ENCODE results near the gene KCNQ1. TPM values are rescaled to one million over a fixed set of nuclear protein-coding genes. Genes with fewer than 3 reads are reported as not detected.

Gene KCNQ1, protein sequence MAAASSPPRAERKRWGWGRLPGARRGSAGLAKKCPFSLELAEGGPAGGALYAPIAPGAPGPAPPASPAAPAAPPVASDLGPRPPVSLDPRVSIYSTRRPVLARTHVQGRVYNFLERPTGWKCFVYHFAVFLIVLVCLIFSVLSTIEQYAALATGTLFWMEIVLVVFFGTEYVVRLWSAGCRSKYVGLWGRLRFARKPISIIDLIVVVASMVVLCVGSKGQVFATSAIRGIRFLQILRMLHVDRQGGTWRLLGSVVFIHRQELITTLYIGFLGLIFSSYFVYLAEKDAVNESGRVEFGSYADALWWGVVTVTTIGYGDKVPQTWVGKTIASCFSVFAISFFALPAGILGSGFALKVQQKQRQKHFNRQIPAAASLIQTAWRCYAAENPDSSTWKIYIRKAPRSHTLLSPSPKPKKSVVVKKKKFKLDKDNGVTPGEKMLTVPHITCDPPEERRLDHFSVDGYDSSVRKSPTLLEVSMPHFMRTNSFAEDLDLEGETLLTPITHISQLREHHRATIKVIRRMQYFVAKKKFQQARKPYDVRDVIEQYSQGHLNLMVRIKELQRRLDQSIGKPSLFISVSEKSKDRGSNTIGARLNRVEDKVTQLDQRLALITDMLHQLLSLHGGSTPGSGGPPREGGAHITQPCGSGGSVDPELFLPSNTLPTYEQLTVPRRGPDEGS
- polyA plus RNA-seq (2011; rRNA removed): not detected in 2 replicates
- not detected in 2 replicates for polyA minus RNA-seq (2011; rRNA and poly(A)+ RNA removed)

DNA sequence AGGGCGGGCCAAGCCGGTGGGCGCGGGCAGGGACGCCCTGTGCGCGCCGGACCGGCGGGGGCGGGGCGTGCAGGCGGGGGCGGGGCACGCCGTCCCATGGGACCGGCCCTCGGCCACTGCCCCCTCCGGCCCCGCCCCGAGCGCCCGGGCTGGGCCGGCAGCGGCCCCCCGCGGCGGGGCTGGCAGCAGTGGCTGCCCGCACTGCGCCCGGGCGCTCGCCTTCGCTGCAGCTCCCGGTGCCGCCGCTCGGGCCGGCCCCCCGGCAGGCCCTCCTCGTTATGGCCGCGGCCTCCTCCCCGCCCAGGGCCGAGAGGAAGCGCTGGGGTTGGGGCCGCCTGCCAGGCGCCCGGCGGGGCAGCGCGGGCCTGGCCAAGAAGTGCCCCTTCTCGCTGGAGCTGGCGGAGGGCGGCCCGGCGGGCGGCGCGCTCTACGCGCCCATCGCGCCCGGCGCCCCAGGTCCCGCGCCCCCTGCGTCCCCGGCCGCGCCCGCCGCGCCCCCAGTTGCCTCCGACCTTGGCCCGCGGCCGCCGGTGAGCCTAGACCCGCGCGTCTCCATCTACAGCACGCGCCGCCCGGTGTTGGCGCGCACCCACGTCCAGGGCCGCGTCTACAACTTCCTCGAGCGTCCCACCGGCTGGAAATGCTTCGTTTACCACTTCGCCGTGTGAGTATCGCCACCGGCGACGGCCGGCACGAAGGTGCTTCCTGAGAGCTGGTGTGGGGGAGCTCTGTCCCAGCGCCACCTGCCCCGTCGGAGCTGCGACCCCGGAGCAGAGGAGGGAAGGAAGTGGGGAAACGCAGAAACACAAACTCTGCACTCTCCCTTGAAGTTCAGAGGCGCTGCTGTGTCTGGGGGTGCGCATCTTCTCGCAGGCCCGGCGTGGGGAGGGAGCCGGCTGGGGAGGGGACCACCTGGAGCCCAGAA lies at the start of gene KCNQ1:
TSS of gene KCNQ1 (plus strand) at position 188 of the 925 bp plus-strand sequence. CDS start at position 279, 91 bp downstream.
- ChIA-PET POLR2A (no interaction called here), CTCF (no interaction called here)
- Histone ChIP-seq H3K27ac (ENCODE audit: low read depth, low read length) (no peak within 1 kb of the TSS), H3K9me3 (ENCODE audit: control insufficient read depth, insufficient read depth, low read length) (no peaks in the 10 kb centered on the region; the same call in 1 of the 2 replicates), H3K27me3 (ENCODE audit: control insufficient read depth, insufficient read depth, low read length) (peaks cover 38% of the 10 kb centered on the region), H3K4me3 (ENCODE audit: low read depth, low read length) (no peak within 1 kb of the TSS)
- TF ChIP-seq, protein P1, sequence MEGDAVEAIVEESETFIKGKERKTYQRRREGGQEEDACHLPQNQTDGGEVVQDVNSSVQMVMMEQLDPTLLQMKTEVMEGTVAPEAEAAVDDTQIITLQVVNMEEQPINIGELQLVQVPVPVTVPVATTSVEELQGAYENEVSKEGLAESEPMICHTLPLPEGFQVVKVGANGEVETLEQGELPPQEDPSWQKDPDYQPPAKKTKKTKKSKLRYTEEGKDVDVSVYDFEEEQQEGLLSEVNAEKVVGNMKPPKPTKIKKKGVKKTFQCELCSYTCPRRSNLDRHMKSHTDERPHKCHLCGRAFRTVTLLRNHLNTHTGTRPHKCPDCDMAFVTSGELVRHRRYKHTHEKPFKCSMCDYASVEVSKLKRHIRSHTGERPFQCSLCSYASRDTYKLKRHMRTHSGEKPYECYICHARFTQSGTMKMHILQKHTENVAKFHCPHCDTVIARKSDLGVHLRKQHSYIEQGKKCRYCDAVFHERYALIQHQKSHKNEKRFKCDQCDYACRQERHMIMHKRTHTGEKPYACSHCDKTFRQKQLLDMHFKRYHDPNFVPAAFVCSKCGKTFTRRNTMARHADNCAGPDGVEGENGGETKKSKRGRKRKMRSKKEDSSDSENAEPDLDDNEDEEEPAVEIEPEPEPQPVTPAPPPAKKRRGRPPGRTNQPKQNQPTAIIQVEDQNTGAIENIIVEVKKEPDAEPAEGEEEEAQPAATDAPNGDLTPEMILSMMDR (IDR thresholded peaks at IDR 0.05; ENCODE audit: low read depth, low read length): no peak
- DNase-seq (ENCODE audit: low read depth, low spot score): no peak

DNA sequence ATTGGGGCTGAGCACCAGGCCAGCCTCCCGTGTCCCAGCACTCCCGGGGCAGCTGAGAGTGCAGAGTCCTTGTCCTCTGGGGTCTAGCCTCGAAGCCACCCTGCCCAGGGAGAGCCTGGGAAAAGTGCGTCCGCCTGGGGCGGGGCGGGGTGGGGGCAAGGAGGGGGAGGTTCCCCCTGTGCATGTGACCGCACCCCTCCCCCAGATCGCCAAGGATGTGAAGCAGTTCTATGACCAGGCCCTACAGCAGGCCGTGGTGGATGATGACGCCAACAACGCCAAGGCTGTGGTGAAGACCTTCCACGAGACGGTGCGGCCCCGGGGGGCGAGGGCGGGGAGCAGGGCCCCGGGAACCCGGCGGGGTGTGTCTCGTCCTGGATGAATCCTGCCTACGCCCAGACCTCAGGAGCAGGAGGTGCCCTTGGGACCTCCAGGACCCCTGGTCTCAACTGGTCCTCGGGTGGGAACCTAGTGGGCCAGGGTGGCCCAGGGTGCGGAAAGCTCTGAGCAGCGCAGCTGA lies 49.5 kb upstream of the KCNQ1 start:
- Histone ChIP-seq H3K27ac (ENCODE audit: low read depth, low read length) (no peak overlapping the region), H3K27me3 (ENCODE audit: control insufficient read depth, insufficient read depth, low read length) (no peaks in the 10 kb centered on the region), H3K9me3 (ENCODE audit: control insufficient read depth, insufficient read depth, low read length) (peaks cover 4% of the 10 kb centered on the region; the same call in 1 of the 2 replicates), H3K4me3 (ENCODE audit: low read depth, low read length) (no peak overlapping the region)
- CTCF ChIA-PET: no interaction called here
- TF ChIP-seq, protein P1 (IDR thresholded peaks at IDR 0.05; ENCODE audit: low read depth, low read length): no peak
- POLR2A ChIA-PET: no interaction called here
- no peak for DNase-seq (ENCODE audit: low read depth, low spot score)

DNA sequence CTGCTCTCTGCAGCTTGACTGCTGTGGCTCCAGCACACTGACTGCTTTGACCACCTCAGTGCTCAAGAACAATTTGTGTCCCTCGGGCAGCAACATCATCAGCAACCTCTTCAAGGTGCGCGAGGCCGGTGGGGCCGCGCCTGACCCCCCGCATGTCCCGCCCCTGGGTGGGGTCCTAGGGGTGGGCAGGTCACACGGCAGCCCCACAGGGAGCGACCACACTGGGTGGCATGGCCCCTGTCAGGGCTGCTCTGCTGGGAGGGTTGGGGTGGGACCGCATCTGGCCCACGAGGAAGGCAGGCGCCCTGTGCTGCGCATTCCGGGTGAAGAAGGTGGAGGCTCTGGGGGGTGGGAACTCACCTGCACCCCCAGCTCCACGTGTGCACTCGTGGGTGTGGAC lies 49.0 kb upstream of the KCNQ1 start:
- CTCF ChIA-PET: no interaction called here
- DNase-seq (ENCODE audit: low read depth, low spot score): no peak
- POLR2A ChIA-PET: no interaction called here

DNA sequence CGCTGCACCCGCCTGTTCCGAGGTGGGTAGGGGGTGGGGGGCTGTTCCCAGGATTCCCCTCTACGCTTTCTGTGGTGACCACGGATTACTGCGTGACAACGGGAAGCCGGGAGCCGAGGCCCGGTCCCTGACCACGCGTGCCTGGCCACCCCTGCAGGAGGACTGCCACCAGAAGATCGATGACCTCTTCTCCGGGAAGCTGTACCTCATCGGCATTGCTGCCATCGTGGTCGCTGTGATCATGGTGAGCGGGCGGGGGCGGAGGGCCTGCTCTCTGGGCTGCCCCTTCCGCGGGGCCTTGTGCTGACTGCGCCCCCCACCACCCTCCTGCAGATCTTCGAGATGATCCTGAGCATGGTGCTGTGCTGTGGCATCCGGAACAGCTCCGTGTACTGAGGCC lies 48.3 kb upstream of the KCNQ1 start:
- H3K27ac ChIP-seq (ENCODE audit: low read depth, low read length): no peak overlapping the region
- DNase-seq (ENCODE audit: low read depth, low spot score): no peak
- H3K27me3 ChIP-seq (ENCODE audit: control insufficient read depth, insufficient read depth, low read length): no peaks in the 10 kb centered on the region
- CTCF ChIA-PET: no interaction called here
- TF ChIP-seq, protein P1 (IDR thresholded peaks at IDR 0.05; ENCODE audit: low read depth, low read length): no peak
- peaks cover 4% of the 10 kb centered on the region; the same call in 1 of the 2 replicates for H3K9me3 ChIP-seq (ENCODE audit: control insufficient read depth, insufficient read depth, low read length)
- POLR2A ChIA-PET: no interaction called here
- H3K4me3 ChIP-seq (ENCODE audit: low read depth, low read length): no peak overlapping the region

More for the DNA sequence above, 49.0 kb upstream of the KCNQ1 start:
- no peak overlapping the region for H3K27ac ChIP-seq (ENCODE audit: low read depth, low read length)
- TF ChIP-seq, protein P1 (IDR thresholded peaks at IDR 0.05; ENCODE audit: low read depth, low read length): no peak
- H3K4me3 ChIP-seq (ENCODE audit: low read depth, low read length): no peak overlapping the region
- H3K27me3 ChIP-seq (ENCODE audit: control insufficient read depth, insufficient read depth, low read length): no peaks in the 10 kb centered on the region
- H3K9me3 ChIP-seq (ENCODE audit: control insufficient read depth, insufficient read depth, low read length): peaks cover 4% of the 10 kb centered on the region; the same call in 1 of the 2 replicates

Data from AG04450 (cell line).